Fibroblast of peridontal ligament (primary cell): ENCODE results near the gene GRAMD4.
A peak's percentile ranks its signal among the peaks of the same experiment; 100 is the strongest.

Source experiments
- DNase-seq: peaks from one replicate; pipeline ENCODE4 v3.0.0-alpha.2; 2010; ENCODE audit errors: extremely low read depth

The GRAMD4 gene

DNA sequence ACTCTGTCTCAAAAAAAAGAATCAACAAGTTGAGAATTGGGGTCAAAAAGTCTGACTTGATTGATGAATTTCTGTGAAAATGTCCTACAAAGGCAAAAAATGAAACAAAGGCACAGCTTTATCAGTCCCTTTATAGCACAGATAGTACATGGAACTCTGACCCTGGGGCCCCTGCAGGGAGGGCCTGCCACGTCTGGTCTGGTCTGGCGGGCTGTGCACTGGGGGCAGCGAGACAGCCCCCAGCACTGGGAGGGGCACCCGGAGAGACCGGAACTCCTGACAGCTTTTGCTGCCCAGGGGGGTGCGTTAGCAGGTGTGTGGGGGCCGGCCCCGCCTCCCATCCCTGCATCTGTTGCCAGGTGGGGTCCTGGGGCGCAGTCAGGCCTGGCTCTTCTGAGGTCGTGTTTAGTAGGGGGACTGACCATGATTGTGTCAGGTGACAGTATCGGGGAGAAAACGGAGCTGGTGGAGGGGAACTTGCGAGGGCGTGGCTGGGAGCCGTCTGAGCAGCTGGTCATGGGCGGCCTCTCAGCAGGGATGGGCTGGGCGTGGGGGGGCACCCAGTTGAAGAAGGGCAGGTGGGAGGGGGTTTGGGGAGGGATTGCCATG lies 51.7 kb downstream of the GRAMD4 start:
- no peak for DNase-seq

DNA sequence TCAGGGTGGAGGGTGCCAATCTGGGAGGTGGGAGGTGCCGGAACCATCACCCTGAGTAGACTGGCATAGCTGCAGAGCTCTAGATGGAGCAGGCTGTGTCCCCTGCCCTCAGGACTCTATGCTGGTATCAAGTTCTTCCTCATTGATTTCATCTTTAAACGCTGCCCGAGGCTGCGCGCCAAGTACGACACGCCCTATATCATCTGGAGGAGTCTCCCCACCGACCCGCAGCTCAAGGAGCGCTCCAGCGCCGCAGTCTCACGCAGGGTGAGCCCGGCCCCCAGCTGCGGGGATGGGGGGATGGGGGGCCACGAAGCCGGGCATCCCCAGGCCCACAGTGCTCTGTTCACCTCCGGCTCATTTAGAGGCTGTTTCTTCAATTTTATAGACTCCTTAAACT lies 52.5 kb downstream of the GRAMD4 start:
- DNase-seq = no peak

DNA sequence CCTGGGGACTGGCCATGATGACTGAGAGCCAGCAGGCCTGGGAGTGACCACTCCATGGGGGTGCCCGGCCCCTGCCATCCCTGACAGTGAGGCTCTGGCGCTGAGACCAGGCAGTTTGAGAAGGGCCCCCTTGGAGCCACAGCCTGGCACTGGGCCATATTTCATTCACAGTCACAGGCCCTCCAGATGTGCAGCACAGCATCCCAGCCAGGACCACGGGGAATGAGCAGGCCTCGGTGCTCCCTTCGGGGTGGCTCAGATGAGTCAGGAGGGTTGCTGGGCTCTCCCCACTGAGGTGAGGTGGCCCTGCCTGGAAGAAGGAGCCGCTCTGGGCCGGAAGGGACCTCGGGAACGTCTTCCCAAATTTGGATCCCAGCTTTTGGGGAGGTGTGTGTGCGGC lies 53.0 kb downstream of the GRAMD4 start:
- no peak for DNase-seq

DNA sequence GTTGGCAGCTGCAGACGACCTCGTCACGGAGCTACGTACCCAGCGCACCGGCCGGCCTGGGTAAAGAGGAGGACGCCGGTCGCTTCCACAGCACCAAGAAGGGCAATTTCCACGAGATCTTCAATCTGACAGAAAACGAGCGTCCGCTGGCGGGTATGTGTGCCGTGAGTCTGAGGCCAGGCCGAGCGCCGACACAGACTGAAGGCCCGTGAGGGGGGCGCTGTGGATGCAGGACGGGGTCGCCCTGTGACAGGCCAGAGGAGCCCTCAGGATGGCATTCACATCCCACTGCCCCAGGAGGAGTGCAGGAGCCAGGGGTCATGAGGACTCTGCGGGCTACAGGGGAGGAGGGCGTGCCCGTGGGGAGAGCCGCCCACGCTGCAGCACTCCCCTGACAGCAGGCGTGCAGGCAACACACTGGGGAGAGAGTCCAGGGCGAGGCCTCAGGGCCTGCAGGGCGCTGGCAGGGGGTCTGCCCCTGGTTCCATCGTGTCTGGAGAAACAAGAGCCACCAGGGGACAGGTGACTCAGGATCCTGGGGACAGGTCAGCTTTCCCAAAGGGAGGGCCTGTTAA lies 53.6 kb downstream of the GRAMD4 start:
- no peak for DNase-seq

DNA sequence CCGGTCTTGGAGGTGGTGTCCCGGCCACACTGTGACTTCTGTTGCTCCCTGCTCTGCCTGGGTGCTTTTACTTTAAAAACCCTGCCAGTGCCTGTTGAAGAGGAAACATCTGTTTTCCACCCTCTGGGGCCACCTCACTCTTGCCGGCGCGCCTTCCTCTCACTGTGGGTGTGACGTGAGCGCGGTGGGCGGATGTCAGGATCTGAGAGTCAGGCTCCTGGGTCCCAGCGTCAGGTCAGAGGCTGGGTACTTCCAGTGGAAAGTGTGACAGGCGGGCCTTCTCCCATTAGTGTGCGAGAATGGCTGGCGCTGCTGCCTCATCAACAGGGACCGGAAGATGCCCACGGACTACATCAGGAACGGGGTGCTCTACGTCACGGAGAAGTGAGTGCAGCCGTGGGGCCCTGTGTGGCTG lies 54.2 kb downstream of the GRAMD4 start:
- DNase-seq = no peak

DNA sequence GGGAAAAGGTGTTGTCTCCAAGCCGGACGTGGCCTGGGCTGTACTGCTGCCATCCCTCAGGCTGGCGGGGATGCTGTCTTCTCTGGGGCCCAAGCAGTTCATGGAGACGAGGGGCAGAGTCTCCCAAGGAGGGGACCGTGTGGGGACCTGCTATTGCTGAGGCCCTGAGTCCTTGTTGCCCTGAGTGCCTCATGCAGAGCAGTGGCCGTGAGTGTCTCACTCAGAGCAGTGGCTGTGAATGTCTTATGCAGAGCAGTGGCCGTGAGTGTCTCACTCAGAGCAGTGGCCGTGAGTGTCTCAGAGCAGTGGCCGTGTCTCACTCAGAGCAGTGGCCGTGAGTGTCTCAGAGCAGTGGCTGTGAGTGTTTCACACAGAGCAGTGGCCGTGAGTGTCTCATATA lies 54.7 kb downstream of the GRAMD4 start:
- DNase-seq = no peak

DNA sequence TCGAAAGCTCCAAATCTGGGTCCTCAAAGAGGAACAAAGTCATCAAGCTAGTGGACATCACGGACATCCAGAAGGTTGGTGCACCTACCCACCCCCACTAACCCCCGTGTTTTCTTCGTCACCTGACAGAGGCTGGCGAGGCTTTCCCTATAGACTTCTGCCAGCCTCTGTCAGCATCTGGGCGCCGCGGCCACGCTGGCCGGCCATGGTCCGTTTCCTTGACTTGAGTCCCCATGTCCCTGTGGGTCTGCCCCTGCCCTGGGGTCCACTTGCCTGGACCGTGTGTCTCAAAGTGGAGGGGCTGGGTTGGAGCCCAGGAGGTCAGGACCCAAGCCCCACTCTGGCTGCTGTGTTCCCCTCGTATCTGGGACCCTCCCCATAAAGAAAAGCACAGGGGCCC lies 55.3 kb downstream of the GRAMD4 start:
- no peak for DNase-seq

DNA sequence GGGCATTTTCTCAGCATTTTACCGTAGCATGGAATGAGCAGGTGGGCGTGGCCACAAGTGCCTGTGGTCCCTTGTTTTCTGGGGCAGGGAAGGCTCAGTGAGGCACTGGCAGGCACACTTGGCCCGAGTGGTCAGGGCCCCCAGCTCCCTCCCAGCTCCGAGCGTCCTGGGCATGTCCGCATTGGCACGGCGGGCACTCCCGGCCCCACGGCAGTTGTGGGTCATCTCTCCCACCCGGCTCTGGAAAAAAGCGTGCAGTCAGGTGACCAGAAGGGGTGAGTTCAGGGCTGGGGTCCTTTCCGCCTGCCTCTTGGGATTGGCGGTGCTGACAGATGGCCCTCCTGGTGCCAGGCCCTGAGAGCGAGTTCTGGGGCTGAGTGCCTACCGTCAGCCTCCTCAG lies 55.8 kb downstream of the GRAMD4 start:
- DNase-seq = no peak

DNA sequence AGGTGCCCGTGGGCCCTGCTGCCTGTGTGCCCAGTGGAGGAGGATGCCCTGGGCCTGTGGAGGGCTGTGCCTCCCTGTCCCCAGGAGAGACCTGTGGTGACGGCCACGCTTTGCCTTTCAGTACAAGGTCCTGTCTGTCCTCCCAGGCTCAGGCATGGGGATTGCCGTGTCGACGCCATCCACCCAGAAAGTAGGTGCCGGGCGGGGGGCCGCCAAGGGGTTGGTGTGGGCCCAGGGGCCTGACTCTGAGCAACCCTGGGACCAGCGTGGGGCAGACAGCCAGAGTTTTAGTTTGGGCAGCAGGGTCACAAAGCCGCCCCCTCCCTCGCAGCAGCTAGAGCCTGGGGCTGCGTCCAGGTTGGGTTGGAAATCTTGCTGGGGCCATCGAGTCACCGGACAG lies 56.3 kb downstream of the GRAMD4 start:
- DNase-seq = no peak

DNA sequence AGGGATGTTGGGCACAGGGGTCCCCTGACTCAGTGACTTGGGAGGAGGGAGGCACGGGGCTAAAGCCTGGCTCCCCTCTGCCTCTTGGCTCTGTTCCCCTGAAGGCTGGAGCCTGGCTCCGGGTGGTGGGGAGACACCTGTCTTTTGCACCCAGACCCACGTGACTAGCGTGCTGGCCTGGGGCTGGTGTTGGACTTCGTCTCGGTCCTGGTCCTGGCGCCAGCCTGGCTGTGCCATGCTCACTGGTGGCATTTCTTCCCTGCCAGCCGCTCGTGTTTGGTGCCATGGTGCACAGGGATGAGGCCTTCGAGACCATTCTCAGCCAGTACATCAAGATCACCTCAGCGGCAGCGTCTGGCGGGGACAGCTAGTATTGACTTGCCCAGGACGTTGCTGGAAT lies 56.7 kb downstream of the GRAMD4 start:
- no peak for DNase-seq

DNA sequence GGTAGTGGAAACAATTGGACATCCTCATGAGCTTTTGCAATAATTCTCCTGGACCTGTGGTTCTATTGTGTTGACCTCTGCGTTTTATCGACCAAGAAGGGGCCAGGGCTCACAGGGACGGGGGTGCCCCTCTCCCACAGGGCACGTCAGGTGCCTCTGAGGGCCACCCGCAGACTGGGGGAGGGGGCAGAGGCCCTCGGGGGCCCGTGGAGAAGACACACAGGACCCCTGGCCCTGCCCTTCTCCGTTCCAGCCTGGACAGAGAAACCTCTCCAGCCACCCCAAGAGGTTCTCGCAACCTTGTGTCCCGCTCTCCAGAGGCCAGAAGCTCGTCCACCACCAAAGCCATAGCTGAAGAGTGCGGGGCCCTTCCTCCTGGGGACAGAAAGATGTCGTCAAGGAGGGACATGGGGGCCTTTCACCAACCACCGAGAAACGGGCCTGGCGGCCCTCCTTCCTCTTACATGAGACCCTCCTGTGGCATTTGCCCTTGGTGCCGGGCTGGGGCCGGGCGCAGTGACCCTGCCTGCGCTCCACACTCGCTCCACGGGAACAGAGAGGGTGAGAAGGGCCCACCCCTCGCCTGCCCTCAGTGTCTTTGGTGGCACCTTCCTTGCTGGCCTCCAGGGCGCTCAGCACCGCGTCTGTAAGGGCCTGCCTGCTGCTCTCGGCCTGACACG lies 57.3 kb downstream of the GRAMD4 start:
- DNase-seq = no peak

DNA sequence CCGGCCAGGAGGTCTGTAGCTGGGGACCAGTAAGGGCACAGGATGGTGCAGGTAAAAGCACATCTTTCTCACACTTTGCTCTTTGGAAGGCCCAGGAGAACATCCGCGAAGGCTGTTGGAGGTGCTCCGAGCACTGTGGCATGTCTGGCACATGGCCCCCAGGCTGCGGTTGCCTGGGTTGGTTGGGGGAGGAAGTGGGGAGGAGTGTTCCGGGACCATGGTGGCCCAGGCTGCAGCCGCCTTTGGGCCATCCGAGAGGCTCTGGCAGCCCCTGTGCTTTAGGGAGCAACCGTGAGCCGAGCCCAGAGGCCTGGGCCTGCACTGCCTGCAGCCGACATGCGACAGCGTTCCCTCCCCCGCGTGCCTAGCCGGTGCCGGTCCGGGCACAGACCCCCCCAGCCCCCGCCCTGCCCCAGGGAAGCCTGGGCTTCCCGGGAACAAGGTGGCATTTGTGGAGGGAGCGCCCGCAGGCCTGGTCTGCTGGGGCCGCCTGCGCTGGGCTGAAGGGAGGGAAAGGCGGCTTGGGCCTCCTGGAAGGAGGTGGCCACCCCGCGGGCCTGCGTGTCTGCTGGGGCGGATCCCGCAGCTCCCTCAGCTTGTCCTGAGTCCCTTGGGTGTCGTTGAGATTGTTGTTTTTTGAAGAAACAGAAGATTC lies 57.9 kb downstream of the GRAMD4 start:
- no peak for DNase-seq

DNA sequence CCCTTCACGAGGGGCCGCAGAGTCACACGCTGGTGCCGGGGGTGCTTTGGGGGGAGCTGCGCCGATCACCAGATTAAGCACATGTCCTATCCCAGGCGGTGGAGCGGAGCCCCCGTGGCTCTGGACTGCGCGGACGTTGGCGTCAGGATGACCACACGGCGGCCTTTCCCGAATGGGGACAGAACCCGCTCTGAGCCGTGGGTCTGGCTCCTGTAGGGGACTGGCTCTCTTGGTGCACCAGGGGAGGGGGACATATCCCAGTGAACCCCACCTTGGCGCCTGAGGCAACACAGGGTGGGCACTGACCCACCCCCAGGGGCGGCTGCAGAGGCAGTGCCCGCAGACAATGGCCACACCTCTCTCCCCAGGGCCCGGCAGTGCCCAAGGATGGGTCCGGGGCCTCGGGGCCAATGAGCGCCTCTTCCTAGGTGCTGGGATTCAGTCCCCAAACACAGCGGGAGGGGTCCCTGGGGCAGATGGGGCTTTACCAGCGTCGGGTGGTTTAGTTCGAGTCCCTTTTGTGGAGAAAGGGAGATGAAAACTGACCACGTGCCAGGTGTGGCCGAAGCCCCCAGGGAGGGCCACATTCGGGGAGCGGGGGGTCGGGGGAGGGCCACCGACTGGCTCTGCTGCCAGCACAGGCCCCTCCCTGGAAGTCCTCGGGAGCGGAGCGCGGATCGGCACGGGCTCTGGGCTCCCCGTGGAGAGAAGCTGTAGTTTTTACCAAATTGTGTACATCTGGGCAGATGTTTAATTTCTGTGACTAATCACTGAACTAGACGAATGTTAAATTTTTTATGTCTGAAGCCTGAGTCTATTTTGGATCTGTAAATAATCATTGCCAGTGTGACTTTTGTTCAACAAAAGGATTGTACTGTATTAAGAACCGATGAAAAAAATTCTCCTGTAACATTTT lies 58.9 kb downstream of the GRAMD4 start:
- DNase-seq = peak; percentile 80

DNA sequence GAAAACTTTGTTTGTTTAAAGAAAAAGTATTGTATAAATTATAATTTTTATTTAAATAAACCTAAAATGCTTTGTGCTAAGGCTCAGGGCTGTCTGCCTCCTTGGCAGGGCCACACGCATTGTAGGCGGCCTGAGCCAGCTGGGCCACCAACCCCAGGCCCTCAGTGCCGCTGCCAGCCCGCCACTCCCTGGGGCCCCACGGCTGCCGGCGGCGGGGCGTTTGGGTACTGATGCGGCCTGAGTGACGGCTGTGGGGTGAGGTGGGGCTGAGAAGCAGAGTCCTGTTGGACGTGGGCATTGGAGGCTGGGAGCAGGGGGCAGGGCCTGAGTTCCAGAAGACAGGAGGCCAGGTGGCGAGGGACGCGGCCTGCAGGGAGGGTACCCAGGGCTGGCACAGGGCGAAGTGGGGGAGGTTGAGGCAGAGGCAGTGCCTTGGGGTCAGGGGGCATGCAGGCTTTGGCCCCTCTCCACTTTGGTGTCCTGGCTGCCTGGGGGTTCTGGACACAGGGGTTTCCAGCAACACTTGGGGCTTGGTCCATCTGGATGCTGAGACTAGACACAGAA lies 59.6 kb downstream of the GRAMD4 start:
- DNase-seq = no peak

DNA sequence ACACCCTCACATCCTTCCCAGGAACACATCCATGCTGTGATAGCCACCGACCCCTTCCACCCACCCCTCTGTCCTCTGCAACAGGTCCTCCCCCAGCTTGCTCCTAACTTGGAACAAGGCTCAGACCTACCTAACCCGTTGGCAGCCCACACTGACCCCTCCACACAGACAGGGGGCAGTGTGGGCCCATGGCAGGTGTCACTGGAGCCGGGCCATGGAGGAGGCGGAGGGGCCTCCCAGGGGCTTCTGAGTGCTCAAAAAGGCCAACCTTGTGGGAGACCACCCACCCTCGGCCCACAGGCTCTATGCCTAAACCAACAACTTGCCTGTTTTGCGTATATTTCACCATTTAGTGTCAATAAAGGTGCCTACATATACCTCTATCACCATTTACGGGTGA lies 60.8 kb downstream of the GRAMD4 start:
- no peak for DNase-seq

DNA sequence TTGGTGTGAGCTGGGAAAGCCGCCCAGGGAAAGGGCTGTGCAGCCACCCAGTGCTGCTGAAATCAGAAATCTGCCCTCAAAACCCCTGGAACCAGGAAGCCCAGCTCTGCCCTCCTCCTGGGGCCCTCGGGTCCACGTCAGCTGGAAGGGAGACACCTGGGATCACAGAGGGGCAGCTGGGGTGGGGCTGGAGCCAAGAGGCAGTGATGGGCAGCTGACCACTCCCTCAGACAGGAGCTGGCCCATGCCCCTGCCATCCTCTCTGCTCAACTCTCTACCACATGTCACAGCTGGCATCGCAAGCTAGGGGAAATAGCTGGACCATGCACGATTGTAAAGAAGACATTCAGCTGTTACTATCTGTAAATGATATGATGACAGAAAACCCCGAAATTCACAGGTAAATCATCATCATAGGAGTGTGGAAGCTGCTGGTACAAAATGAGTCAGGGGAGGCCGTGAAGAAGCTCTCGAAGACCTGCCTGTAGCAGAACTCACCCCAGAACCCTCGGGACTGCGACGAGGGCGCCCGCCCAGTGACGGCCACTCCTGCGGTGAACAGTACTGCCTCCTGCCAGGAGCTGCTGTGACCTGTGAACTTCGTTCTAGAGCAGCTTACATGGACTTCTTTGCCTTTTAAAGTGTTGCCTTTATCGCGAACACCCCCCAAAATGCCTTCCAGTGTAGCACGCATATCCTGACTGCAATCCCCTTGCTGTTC lies 62.0 kb downstream of the GRAMD4 start:
- no peak for DNase-seq

DNA sequence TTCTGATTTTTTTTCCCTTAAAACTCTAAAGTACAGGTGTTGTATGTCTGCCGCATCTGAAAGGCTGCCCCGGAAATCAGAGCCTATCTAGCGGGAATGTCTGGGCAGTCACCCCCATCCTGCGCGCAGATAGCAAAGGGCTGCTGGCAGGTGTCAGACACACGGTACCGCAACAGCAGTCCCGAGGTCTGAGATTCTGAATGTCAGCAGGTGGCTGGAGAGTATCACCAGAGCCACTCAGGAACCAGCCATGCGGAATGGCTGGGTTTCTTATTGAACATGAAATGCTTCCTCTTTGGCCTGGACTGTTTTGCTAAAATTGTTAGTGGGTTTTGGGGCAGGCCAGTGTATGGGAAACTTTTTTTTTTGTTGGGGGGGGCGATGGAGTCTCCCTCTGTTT lies 64.5 kb downstream of the GRAMD4 start:
- DNase-seq = no peak

DNA sequence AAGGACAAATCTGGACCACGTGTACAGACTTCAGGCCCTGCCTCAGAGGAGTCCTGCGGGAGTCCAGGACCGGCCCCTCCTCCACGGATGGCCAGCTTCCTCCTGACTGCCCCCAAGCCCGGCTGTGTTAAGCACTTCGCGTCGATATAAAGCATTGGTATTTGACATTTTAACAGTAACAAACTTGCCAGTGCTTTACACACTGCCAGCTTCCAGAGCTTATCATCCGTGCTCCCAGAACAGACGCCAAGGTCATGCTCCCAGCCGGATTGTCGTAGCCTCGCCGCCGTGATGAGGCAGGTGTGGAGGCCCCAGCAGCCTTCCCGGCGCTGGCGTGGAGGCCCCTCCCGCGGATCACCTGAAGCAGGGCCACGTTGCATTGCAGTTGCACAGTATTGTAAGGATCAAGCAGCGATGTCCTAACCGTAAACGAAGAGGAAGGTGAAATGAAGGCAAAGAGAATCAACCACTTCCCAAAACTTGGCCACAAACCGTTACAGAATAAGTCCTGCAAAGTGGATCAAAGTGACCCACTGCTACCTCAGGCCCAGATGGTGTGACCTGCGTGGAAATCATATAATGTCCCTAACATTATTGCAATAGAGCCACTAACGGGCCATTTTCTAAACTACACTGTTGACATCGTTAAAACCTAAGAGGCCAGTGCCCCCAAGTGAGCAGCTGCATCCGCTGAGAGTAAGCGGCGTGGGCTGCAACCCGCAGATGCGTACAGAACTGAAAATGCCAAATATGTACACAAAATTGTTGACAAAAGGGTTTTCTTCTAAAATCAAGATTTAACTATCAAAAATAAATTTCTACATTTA lies 66.2 kb downstream of the GRAMD4 start:
- no peak for DNase-seq

DNA sequence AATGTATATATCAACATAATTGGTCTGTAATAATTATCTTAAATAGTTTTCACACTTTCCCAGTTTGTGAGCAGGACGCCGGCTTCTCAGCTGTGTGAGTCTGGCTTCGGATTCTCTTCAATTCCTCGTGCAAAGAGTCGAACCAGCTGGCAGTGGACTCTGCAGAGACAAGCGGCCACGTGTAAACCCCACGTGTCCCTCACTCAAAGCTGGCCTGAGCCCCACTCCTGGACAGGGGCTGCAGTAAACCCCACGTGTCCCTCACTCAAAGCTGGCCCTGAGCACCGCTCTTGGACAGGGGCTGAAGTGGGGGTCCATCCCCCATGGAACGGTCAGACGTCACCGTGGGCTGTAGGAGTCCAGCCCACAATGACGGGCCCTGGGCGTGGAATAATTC lies 66.9 kb downstream of the GRAMD4 start:
- no peak for DNase-seq

DNA sequence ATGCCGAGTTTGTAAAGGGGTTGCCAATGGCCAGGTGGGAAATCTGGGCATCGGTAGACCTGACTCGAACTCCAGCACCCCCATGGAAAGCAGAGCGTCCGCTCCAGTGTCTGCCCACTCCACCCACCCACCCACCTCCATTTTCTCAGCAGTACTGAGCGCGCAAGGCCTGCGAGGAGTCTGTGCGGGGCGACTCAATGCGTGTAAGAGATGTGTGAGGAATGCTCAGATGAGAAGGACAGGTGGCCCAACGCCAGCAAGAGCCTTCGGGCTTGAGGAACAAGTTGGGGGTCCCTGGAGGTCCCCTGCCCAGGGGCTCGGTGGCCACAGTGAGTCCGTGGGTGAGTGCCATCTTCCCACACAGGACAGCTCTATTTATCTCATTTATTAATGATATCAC lies 67.3 kb downstream of the GRAMD4 start:
- no peak for DNase-seq
